ENCODE data around the gene SENP7.
A peak's percentile ranks its signal among the peaks of the same experiment; 100 is the strongest.

SENP7 gene

GRCh38 chr3:101388706-101389105 is 124.3 kb downstream of the SENP7 start:
- H3K4me3 ChIP-seq (replicated peaks; ENCODE audit: low read depth, low read length), result no peak overlapping the region
- no peak for TF ChIP-seq CTCF (IDR thresholded peaks at IDR 0.05; ENCODE audit: low read depth, low read length, missing control alignments)

DNA sequence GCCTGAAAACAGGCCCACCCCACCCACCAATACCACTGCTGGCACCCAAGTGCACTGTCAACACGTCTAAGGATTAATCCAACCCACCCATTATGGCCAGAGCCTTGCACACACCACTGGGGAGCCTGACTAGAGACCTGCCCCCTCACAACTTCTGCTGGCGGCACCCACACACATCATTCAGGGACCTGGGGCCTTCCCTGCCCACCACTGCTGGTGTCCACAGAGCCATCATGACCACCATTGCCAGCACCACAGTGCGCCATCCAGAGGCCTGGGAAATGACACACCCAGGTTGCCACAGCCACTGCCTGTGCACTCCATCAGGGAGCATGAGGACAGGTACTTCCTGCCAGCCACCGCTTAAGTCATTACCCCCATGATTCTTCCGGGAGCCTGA is 125.7 kb downstream of the SENP7 start:
- no peak for DNase-seq (ENCODE audit: extremely low read depth, low read depth)
- no peak overlapping the region for H3K4me3 ChIP-seq (replicated peaks; ENCODE audit: low read depth, low read length)
- TF ChIP-seq CTCF (IDR thresholded peaks at IDR 0.05; ENCODE audit: low read depth, low read length, missing control alignments), result no peak

More at GRCh38 chr3:101388706-101389105, 124.3 kb downstream of the SENP7 start:
- DNase-seq (ENCODE audit: extremely low read depth, low read depth), result no peak

GRCh38 chr3:101384426-101384825 is 128.6 kb downstream of the SENP7 start:
- no peak for DNase-seq (ENCODE audit: extremely low read depth, low read depth)
- TF ChIP-seq CTCF (IDR thresholded peaks at IDR 0.05; ENCODE audit: low read depth, low read length, missing control alignments), result no peak
- H3K4me3 ChIP-seq (replicated peaks; ENCODE audit: low read depth, low read length), result no peak overlapping the region

GRCh38 chr3:101383656-101384055 is 129.4 kb downstream of the SENP7 start:
- no peak for DNase-seq (ENCODE audit: extremely low read depth, low read depth)
- no peak for TF ChIP-seq CTCF (IDR thresholded peaks at IDR 0.05; ENCODE audit: low read depth, low read length, missing control alignments)
- H3K4me3 ChIP-seq (replicated peaks; ENCODE audit: low read depth, low read length), result no peak overlapping the region

GRCh38 chr3:101383156-101383575 is 129.8 kb downstream of the SENP7 start:
- peak; percentile 12 for DNase-seq (ENCODE audit: extremely low read depth, low read depth)
- no peak for TF ChIP-seq CTCF (IDR thresholded peaks at IDR 0.05; ENCODE audit: low read depth, low read length, missing control alignments)
- no peak overlapping the region for H3K4me3 ChIP-seq (replicated peaks; ENCODE audit: low read depth, low read length)

DNA sequence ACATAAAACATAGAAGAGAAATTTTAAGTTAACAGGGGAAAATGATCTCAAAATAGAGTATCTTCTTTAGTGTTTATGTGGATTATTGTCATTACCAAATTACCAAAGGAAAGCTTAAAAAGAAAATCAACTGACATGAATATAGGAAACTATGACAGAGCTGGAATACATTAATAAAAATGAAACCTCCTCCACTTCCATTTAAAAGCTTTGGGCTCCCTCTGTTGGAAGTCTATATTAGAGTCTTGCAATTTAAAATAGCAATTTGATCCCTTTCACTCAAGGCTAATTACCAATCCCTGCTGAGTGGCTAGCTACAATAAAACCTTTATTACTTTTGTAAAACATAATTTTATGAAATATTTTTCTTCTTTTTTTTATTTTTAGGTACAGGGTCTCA is 131.2 kb downstream of the SENP7 start:
- peak; percentile 24 for TF ChIP-seq CTCF (IDR thresholded peaks at IDR 0.05; ENCODE audit: low read depth, low read length, missing control alignments)
- DNase-seq (ENCODE audit: extremely low read depth, low read depth), result peak; percentile 27
- H3K4me3 ChIP-seq (replicated peaks; ENCODE audit: low read depth, low read length), result no peak overlapping the region

DNA sequence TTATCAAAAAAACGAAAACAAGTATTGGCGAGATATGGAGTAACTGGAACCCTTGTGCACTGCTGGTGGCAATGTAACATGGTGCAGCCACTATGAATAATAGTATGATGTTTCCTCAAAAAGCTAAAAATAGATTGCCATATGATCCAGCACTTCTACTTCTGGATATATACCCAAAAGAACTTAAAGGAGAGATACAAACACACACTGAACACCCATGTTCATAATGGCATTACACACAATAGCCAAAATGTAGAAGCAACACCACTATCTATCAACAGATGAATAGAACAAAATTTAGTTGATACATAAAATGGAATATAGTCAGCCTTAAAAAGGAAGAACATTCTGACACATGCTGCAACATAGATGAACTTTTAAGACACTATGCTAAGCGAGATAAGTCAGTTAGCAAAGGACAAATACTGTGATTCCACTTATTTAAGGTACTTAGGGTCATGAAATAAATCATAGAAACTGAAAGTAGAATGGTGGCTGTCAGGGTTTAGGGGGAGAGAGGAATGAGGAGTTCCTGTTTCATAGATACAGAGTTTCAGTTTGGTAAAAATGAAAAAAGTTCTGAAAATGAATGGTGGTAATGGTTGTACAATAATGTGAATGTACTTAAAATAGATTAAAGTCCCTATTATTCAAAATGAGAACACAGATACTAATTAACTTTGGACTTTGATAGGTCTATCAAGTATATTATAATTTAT is 133.2 kb downstream of the SENP7 start:
- no peak overlapping the region for H3K4me3 ChIP-seq (replicated peaks; ENCODE audit: low read depth, low read length)
- no peak for DNase-seq (ENCODE audit: extremely low read depth, low read depth)
- TF ChIP-seq CTCF (IDR thresholded peaks at IDR 0.05; ENCODE audit: low read depth, low read length, missing control alignments), result no peak

Measured in HFF-Myc (cell line).